ENCODE data around the gene BAZ1A. TPM values are rescaled to one million over a fixed set of nuclear protein-coding genes. Genes with fewer than 3 reads are reported as not detected.

The BAZ1A gene
- total and polyA plus RNA-seq, 4 donors = 4.5 to 44.9 (median 13.3) TPM

DNA sequence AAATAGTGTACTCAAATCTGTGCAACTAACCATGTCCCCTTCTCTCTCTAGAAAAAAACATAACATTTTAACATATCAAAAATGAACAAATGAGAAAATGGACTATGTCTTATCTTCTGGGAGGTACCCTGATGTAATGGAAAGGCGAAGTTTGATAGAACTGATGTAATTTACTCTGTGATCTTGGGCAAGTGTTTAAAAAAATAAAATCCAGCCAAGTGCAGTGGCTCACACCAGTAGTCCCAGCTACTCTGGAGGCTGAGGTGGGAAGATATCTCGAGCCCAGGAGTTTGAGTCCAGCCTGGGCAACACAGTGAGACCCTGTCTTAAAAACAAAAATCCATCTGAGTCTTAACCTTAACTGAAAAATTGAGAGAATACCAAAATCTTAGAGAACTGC, 124.9 kb downstream of the BAZ1A start:
- peaks cover 0 to 7% (median 1%) of the 10 kb centered on the region in 4 donors for H3K36me3 ChIP-seq (ENCODE audit: control insufficient read depth in 4 of 4, insufficient read depth in 3 of 4, low read depth in 1 of 4, low read length in 3 of 4)
- WGBS = 58% methylated on average over 2 of the region's 2 CpGs

DNA sequence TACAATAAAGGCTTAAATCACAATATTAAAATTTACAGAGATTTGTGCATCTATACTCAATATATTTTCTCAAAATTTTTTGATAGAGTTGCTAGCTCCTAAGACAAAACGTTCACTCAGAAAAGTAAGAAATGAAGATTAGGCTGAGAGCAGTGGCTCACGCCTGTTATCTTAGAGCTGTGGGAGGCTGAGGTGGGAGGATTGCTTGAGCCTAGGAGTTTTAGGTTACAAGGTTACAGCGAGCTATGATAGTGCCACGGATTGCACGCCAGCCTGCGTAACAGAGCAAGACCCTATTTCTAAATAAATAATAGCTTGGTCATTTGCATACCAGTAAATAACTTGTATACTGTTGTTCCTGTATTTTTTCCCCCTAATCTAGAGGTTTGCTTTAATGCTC, 125.8 kb downstream of the BAZ1A start:
- Histone ChIP-seq H3K4me3 (ENCODE audit: low read depth in 1 of 3, low read length in 3 of 3) (no peak overlapping the region), H3K36me3 (ENCODE audit: control insufficient read depth in 4 of 4, insufficient read depth in 3 of 4, low read depth in 1 of 4, low read length in 3 of 4) (peaks cover 0 to 4% (median 0%) of the 10 kb centered on the region in 4 donors), H3K4me1 (ENCODE audit: control insufficient read depth in 4 of 4, insufficient read depth in 4 of 4, low read length in 3 of 4) (no peaks in the 10 kb centered on the region), H3K9ac (ENCODE audit: low read depth in 1 of 2, low read length in 2 of 2) (no peak overlapping the region), H3K27ac (ENCODE audit: low read depth in 1 of 2, low read length in 2 of 2) (no peak overlapping the region), H3K27me3 (ENCODE audit: control insufficient read depth in 4 of 4, insufficient read depth in 4 of 4, low read length in 3 of 4) (no peaks in the 10 kb centered on the region), H3K9me3 (ENCODE audit: control insufficient read depth in 4 of 4, low read length in 3 of 4) (no peaks in the 10 kb centered on the region)
- DNase-seq (ENCODE audit: low spot score) = no peak
- 92% methylated on average over 6 of the region's 6 CpGs for WGBS
- TF ChIP-seq, protein P1, sequence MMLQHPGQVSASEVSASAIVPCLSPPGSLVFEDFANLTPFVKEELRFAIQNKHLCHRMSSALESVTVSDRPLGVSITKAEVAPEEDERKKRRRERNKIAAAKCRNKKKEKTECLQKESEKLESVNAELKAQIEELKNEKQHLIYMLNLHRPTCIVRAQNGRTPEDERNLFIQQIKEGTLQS (IDR thresholded peaks at IDR 0.05) = no peak
- no peak for TF ChIP-seq EGR1 (IDR thresholded peaks at IDR 0.05; ENCODE audit: low read depth in 2 of 2)
- TF ChIP-seq, protein P2, sequence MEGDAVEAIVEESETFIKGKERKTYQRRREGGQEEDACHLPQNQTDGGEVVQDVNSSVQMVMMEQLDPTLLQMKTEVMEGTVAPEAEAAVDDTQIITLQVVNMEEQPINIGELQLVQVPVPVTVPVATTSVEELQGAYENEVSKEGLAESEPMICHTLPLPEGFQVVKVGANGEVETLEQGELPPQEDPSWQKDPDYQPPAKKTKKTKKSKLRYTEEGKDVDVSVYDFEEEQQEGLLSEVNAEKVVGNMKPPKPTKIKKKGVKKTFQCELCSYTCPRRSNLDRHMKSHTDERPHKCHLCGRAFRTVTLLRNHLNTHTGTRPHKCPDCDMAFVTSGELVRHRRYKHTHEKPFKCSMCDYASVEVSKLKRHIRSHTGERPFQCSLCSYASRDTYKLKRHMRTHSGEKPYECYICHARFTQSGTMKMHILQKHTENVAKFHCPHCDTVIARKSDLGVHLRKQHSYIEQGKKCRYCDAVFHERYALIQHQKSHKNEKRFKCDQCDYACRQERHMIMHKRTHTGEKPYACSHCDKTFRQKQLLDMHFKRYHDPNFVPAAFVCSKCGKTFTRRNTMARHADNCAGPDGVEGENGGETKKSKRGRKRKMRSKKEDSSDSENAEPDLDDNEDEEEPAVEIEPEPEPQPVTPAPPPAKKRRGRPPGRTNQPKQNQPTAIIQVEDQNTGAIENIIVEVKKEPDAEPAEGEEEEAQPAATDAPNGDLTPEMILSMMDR (IDR thresholded peaks at IDR 0.05; ENCODE audit: low read depth, low read length, missing input control) = no peak
- TF ChIP-seq RAD21 (IDR thresholded peaks at IDR 0.05) = no peak
- no peak for TF ChIP-seq NR2F2 (IDR thresholded peaks at IDR 0.05)
- TF ChIP-seq YY1 (IDR thresholded peaks at IDR 0.05) = no peak
- no peak for TF ChIP-seq HNF4A (conservative IDR thresholded peaks at IDR 0.05)
- no peak for TF ChIP-seq JUND (IDR thresholded peaks at IDR 0.05)
- no peak for TF ChIP-seq SP1 (IDR thresholded peaks at IDR 0.05)
- TF ChIP-seq FOXA2 (IDR thresholded peaks at IDR 0.05) = no peak
- TF ChIP-seq GABPA (IDR thresholded peaks at IDR 0.05 in 1 of 2, conservative IDR thresholded peaks at IDR 0.05 in 1 of 2) = no peak
- TF ChIP-seq RXRA (IDR thresholded peaks at IDR 0.05) = no peak
- no peak for TF ChIP-seq TAF1 (conservative IDR thresholded peaks at IDR 0.05)
- TF ChIP-seq, protein P3, sequence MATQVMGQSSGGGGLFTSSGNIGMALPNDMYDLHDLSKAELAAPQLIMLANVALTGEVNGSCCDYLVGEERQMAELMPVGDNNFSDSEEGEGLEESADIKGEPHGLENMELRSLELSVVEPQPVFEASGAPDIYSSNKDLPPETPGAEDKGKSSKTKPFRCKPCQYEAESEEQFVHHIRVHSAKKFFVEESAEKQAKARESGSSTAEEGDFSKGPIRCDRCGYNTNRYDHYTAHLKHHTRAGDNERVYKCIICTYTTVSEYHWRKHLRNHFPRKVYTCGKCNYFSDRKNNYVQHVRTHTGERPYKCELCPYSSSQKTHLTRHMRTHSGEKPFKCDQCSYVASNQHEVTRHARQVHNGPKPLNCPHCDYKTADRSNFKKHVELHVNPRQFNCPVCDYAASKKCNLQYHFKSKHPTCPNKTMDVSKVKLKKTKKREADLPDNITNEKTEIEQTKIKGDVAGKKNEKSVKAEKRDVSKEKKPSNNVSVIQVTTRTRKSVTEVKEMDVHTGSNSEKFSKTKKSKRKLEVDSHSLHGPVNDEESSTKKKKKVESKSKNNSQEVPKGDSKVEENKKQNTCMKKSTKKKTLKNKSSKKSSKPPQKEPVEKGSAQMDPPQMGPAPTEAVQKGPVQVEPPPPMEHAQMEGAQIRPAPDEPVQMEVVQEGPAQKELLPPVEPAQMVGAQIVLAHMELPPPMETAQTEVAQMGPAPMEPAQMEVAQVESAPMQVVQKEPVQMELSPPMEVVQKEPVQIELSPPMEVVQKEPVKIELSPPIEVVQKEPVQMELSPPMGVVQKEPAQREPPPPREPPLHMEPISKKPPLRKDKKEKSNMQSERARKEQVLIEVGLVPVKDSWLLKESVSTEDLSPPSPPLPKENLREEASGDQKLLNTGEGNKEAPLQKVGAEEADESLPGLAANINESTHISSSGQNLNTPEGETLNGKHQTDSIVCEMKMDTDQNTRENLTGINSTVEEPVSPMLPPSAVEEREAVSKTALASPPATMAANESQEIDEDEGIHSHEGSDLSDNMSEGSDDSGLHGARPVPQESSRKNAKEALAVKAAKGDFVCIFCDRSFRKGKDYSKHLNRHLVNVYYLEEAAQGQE (IDR thresholded peaks at IDR 0.05) = no peak
- no peak for TF ChIP-seq FOXA1 (IDR thresholded peaks at IDR 0.05)
- TF ChIP-seq, protein P4, sequence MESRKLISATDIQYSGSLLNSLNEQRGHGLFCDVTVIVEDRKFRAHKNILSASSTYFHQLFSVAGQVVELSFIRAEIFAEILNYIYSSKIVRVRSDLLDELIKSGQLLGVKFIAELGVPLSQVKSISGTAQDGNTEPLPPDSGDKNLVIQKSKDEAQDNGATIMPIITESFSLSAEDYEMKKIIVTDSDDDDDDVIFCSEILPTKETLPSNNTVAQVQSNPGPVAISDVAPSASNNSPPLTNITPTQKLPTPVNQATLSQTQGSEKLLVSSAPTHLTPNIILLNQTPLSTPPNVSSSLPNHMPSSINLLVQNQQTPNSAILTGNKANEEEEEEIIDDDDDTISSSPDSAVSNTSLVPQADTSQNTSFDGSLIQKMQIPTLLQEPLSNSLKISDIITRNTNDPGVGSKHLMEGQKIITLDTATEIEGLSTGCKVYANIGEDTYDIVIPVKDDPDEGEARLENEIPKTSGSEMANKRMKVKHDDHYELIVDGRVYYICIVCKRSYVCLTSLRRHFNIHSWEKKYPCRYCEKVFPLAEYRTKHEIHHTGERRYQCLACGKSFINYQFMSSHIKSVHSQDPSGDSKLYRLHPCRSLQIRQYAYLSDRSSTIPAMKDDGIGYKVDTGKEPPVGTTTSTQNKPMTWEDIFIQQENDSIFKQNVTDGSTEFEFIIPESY (IDR thresholded peaks at IDR 0.05) = no peak
- TF ChIP-seq, protein P5, sequence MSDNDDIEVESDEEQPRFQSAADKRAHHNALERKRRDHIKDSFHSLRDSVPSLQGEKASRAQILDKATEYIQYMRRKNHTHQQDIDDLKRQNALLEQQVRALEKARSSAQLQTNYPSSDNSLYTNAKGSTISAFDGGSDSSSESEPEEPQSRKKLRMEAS (IDR thresholded peaks at IDR 0.05) = no peak
- no peak for TF ChIP-seq HNF4G (IDR thresholded peaks at IDR 0.05)

More for the DNA sequence above, 124.9 kb downstream of the BAZ1A start:
- Histone ChIP-seq H3K4me3 (ENCODE audit: low read depth in 1 of 3, low read length in 3 of 3) (no peak overlapping the region), H3K27ac (ENCODE audit: low read depth in 1 of 2, low read length in 2 of 2) (no peak overlapping the region), H3K9me3 (ENCODE audit: control insufficient read depth in 4 of 4, low read length in 3 of 4) (no peaks in the 10 kb centered on the region), H3K9ac (ENCODE audit: low read depth in 1 of 2, low read length in 2 of 2) (no peak overlapping the region), H3K4me1 (ENCODE audit: control insufficient read depth in 4 of 4, insufficient read depth in 4 of 4, low read length in 3 of 4) (no peaks in the 10 kb centered on the region), H3K27me3 (ENCODE audit: control insufficient read depth in 4 of 4, insufficient read depth in 4 of 4, low read length in 3 of 4) (no peaks in the 10 kb centered on the region)
- DNase-seq (ENCODE audit: low spot score) = no peak
- TF ChIP-seq, protein P3 (IDR thresholded peaks at IDR 0.05) = no peak
- TF ChIP-seq SP1 (IDR thresholded peaks at IDR 0.05) (no peak), FOXA1 (IDR thresholded peaks at IDR 0.05) (no peak), RXRA (IDR thresholded peaks at IDR 0.05) (no peak), TAF1 (conservative IDR thresholded peaks at IDR 0.05) (peak; percentile 22), NR2F2 (IDR thresholded peaks at IDR 0.05) (no peak), HNF4A (conservative IDR thresholded peaks at IDR 0.05) (peak; percentile 14 to 37)

Data from liver (tissue), 9 donors.